GM21723 (cell line): ENCODE results near the gene ARHGAP21.
"Not testable (repeated sequence)": the region's sequence is repeated elsewhere in the genome, so short reads cannot be mapped to it uniquely, and the experiment has no call there.

Experiments used
- ATAC-seq: cut with Tn5 transposase; IDR thresholded peaks from one replicate; pipeline ENCODE4 v1.9.1; 2021; ENCODE audit warnings: mild to moderate bottlenecking, moderate library complexity; ENCODE audit not compliant: unreplicated experiment

Gene ARHGAP21

DNA sequence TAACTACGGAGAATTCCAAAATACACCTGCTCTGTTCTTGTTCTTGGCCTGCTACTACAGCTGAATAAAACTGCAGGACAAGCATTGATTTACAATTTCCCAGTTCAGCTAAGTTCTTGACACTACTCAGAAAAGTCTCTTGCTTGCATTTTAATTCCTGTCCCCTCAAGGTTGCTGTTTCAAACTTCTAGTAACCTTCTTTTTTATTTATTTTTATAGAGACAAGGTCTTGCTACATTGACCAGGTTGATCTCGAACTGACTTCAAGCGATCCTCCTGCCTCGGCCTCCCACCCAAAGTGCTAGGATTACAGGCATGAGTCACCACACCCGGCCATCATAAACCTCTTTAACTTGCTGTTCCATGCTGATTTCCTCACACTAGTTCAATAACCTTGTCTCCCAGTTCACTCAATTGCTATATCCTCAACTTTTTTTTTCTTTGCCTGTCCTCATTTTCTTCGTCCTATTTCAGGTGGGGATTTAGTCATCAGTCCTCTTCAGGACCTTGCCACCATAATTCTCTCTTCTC lies 79.9 kb downstream of the ARHGAP21 start:
- ATAC-seq: no peak

DNA sequence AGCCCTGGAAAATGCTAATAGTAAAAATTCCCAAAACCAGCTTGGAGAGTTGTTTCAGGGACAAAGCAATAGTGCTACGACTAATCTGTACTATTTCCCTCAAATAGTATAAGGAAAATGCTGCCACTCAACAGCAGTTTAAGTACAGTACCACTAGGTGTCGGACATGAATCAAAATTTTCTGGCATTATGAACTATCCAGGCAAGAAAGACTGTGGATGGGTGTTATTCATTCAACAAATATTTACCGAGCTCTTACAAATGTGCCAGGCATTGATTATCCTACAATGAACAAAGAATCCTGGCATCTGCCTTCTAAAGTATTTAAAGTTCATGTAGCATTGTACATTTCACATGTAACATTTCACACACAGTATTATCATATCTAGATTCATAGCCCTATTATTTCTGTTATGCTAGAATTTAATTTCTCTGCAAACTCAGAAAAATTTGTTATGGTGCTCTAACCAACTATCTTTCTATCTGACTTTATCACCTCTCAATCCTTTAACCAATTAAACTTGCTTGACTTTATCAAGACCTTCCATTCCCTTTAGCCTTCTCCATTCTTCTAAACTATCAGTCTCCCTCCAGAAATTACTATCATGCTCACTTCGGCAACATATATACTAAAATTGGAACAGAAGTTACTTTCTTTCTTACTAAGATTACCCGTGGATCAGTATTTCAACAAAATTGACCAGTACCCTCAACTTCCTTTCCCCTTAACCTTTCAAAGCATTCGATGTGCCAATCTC lies 80.6 kb downstream of the ARHGAP21 start:
- peak; percentile 95 for ATAC-seq

DNA sequence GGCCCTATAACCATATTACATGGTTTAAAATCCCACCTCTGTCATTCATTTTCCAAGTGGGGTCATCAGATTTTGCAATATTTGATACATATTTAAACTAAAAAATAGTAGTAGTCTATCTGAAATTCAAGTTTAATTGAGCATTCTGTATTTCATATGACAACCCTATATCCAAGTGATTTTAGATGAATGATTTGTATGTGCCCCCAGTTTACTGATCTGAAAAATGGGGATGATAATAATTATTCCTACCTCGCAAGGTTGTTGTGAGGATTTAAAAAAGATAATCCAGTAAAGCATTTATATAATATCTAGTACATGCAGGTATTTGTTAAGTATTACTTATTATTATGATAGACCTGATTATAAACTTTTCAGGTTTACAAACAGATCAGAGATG lies 84.6 kb downstream of the ARHGAP21 start:
- no peak for ATAC-seq

GRCh38 chr10:24625778-24626177 lies 97.9 kb downstream of the ARHGAP21 start:
- no peak for ATAC-seq

GRCh38 chr10:24623383-24623782 lies 100.3 kb downstream of the ARHGAP21 start:
- no peak for ATAC-seq

DNA sequence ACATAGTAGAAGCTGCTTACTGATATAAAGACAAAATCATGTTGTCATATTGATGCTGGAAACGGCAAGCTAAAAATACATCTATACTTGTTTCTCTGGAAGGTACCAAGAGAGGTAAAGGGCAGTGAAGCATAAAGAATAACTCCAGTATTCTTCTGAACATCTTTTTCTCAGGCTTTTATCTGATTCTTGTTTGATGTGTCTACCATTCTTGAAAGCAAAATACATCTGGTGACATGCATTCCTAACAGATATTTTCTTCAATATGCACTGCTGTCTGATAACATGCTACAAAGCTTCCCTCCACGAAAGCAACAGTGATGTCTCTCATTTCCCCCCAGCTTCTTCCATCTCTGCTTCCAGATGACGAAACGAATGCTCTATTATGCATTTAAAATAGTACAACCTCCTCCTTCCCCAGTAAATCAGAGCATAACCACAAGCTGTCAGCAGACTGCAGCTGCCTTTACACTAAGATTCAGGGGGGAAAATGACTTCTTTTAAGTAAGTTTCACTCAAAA lies 100.8 kb downstream of the ARHGAP21 start:
- no peak for ATAC-seq

DNA sequence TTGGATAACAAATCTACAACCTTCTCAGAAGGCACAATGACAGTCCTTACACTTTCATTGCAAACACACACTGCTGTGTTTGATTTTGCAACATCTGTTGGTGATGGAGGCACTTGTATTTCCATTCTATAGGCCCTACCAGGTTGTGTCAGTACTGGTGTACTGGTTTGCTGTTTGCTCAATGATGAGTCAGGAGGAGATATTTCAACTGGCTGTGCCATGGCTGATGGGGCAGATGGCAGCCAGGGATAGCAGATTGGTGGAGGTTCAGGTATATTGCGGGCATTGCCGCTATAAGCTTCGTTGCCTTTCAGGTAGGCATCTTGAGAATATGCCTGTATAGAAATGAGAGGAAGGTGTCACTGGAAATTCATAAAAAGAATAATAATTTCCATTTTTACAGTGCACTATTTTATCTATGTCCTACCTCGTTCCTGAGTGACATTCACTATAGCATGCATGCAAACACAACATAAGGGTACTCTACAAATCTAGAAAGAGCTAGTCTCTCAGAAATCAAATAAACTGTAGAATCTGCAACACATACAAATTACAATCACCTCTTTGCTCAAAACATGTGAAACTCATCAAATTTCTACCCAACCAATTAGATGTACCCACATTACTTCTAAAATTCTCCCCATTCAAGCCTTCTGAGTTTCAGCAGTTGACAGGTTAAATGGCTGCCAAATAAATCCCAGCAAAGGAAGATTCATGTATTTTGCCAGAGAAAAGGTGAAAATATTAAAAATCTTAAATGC lies 102.5 kb downstream of the ARHGAP21 start:
- ATAC-seq: not testable (repeated sequence)

- not testable (repeated sequence) for ATAC-seq
These were observed 103.7 kb downstream of the ARHGAP21 start for GRCh38 chr10:24619994-24620310.

DNA sequence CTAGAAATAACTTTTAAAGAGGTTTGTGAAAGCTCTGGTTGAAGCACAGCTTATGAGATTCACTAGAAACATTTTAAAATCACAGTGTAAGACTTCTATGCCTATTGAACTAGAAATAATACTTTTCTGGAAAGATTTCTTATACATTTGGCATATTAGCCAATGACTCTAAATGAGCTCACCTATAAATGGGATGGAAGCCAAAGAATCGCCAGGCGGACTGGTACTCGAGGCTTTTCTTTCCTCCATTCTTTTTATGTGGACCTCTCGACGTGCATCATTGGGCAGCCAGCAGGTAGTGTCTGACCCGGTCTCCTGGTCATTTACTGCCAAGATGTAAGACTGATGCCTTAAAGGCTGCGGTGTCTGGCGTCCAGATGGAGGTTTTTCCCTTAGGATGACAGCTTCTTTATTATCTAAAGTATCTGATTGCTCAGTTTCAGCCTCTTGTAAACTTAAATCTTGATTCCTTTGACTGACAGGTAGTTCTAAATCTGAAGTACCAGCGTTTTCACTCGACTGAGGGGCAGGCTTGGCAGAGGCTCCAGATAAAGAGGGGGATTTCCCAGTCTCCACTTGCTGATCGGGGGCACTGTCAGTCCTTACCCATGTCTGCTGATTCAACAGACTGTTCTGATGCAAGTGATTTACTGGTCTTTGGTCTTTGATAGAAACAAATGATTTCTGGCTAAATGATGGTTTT lies 104.2 kb downstream of the ARHGAP21 start:
- ATAC-seq: not testable (repeated sequence)

GRCh38 chr10:24618401-24618800 lies 105.3 kb downstream of the ARHGAP21 start:
- no peak for ATAC-seq

- ATAC-seq: peak; percentile 82
These were observed 105.8 kb downstream of the ARHGAP21 start for GRCh38 chr10:24617771-24618396.

GRCh38 chr10:24616536-24616935 lies 107.2 kb downstream of the ARHGAP21 start:
- ATAC-seq: no peak

GRCh38 chr10:24606021-24606420 lies 117.7 kb downstream of the ARHGAP21 start:
- ATAC-seq: no peak

DNA sequence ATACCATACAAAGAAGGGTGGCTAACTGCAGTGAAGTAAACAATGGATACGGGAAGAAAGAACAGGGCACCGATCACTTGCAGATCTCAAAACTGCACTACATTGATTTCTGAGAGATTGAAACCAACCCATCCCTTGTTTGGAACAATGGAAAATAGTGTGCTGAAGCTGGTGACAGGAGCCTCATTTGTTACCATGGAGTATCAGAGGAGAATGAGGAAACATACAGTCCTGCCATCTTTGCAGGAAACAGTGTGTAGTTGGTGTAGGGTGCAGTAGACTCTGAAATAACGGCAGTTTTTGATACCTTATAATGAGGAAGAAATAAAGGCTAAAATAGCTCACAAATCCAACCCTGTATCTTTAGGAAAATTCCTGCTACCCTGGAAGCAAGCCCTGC lies 118.5 kb downstream of the ARHGAP21 start:
- no peak for ATAC-seq

- no peak for ATAC-seq
These were observed 120.4 kb downstream of the ARHGAP21 start for GRCh38 chr10:24603333-24603732.

DNA sequence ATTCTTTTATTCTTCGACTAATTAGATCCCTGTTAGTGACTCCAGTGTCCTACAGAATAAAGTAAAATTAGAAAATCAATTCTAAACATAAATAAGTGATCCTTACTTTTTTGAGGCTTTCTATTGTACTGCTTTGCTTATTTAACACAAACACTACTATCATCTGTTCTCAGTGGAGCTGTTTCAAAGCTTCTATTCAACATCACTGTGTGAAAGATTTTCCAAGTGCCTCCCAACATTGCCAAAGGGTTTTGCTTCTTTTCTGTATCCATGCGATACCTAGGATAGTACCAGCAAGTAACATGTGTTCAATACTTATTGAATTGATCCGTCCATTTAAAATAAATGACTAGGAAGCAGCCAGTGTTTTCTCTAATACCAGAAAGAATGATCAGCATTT lies 125.7 kb downstream of the ARHGAP21 start:
- ATAC-seq: no peak

GRCh38 chr10:24597426-24597825 lies 126.3 kb downstream of the ARHGAP21 start:
- no peak for ATAC-seq

DNA sequence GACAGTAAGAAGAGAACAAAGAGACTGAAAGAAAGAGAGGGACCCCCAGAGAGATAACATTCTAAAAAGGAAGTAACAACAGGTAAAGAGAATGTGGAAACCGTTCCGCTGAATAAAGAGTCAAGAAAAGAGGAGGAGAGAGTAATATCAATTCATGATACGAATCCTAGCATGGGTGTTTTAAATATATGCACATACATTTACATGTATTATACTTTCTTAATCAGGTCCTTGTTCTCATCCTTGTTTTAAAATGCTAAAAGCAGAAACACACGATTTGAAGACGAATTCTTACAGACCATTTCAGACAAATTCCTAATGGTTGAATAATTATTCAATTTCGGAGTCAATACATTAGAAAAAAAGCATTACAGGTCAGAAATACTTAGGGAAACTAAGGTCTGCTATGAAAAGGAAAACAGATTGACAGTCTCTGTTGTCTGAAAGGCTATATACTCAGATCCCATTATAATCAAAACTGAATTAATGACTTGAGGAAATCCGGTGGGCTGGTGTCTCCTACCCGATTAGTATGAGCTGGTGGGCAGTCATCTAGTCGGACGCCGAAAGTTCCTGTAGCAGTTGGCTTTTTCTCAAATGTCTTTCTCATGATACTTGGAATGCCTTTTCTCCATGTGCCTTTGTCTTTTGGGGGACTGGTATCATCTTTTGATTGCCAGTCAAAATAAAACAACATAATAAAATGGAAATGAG lies 127.3 kb downstream of the ARHGAP21 start:
- ATAC-seq: no peak

GRCh38 chr10:24590697-24591457 lies 132.8 kb downstream of the ARHGAP21 start:
- no peak for ATAC-seq
